AG04450 (cell line): ENCODE results near the gene POLR3A. TPM values are rescaled to one million over a fixed set of nuclear protein-coding genes. Genes with fewer than 3 reads are reported as not detected.

Experiments used
- CTCF ChIA-PET: fragments of 300-600, 350-600 bp; formaldehyde crosslinking; extraction: SDS; loops from one replicate; lab custom pipeline; 2022; ENCODE audit warnings: antibody characterized with exemption, inconsistent platforms; lab: Charles Lee
- POLR2A ChIA-PET: fragments of 350-600 bp; formaldehyde crosslinking; extraction: SDS; loops from one replicate; lab custom pipeline; 2021; ENCODE audit warnings: antibody characterized with exemption, inconsistent platforms; lab: Yijun Ruan, JAX
- DNase-seq: peaks from one replicate; pipeline ENCODE4 v3.0.0-alpha.2; 2011; ENCODE audit warnings: low read depth, low spot score
- H3K27ac ChIP-seq: one replicate; pipeline ENCODE4 v1.5.1; 2012; ENCODE audit warnings: low read depth, low read length, control low read depth
- H3K27me3 ChIP-seq: one replicate; pipeline ENCODE4 v1.6.0; 2012; ENCODE audit warnings: low read length; ENCODE audit not compliant: control insufficient read depth, insufficient read depth
- H3K4me3 ChIP-seq: 2 replicates; pipeline ENCODE4 v1.5.1; 2011; ENCODE audit warnings: mild to moderate bottlenecking, low read depth, low read length, control low read depth
- H3K9me3 ChIP-seq: 2 replicates; pipeline ENCODE4 v1.5.1; 2012; ENCODE audit warnings: low read length; ENCODE audit not compliant: control insufficient read depth, insufficient read depth
- polyA plus RNA-seq: library from polyadenylated mRNA; depleted of rRNA; stranded (reverse); fragments of >200 nt; gene quantifications from 2 replicates; pipeline ENCODE4 v1.2.3, GENCODE V29; 2011
- TF ChIP-seq, protein P1 (sequence below): IDR thresholded peaks from 2 replicates; pipeline ENCODE4 v1.5.1; 2011; ENCODE audit warnings: low read depth, low read length, control low read depth, inconsistent platforms

The POLR3A gene
- polyA plus RNA-seq, 1 experiment: 16.3 TPM

GRCh38 chr10:78041170-78042057, 12.1 kb upstream of the POLR3A start:
- no peak overlapping the region for H3K27ac ChIP-seq
- H3K9me3 ChIP-seq: no peaks in the 10 kb centered on the region
- ChIA-PET CTCF (no interaction called here), POLR2A (interaction anchor here (0.6 to 1.4 kb wide), 3 partner anchors 7 to 331 kb away, joined by 3 to 5 read pairs (median 4); partner anchors contain the start of gene RPS24)
- TF ChIP-seq, protein P1, sequence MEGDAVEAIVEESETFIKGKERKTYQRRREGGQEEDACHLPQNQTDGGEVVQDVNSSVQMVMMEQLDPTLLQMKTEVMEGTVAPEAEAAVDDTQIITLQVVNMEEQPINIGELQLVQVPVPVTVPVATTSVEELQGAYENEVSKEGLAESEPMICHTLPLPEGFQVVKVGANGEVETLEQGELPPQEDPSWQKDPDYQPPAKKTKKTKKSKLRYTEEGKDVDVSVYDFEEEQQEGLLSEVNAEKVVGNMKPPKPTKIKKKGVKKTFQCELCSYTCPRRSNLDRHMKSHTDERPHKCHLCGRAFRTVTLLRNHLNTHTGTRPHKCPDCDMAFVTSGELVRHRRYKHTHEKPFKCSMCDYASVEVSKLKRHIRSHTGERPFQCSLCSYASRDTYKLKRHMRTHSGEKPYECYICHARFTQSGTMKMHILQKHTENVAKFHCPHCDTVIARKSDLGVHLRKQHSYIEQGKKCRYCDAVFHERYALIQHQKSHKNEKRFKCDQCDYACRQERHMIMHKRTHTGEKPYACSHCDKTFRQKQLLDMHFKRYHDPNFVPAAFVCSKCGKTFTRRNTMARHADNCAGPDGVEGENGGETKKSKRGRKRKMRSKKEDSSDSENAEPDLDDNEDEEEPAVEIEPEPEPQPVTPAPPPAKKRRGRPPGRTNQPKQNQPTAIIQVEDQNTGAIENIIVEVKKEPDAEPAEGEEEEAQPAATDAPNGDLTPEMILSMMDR: no peak
- DNase-seq: no peak
- H3K4me3 ChIP-seq: no peak overlapping the region
- no peaks in the 10 kb centered on the region for H3K27me3 ChIP-seq

- TF ChIP-seq, protein P1: no peak
- ChIA-PET CTCF (no interaction called here), POLR2A (no interaction called here)
- DNase-seq: no peak
- no peak overlapping the region for H3K27ac ChIP-seq
- no peaks in the 10 kb centered on the region for H3K27me3 ChIP-seq
- no peak overlapping the region for H3K4me3 ChIP-seq
- no peaks in the 10 kb centered on the region for H3K9me3 ChIP-seq
Observed at GRCh38 chr10:78039743-78040142, 10.4 kb upstream of the POLR3A start.

DNA sequence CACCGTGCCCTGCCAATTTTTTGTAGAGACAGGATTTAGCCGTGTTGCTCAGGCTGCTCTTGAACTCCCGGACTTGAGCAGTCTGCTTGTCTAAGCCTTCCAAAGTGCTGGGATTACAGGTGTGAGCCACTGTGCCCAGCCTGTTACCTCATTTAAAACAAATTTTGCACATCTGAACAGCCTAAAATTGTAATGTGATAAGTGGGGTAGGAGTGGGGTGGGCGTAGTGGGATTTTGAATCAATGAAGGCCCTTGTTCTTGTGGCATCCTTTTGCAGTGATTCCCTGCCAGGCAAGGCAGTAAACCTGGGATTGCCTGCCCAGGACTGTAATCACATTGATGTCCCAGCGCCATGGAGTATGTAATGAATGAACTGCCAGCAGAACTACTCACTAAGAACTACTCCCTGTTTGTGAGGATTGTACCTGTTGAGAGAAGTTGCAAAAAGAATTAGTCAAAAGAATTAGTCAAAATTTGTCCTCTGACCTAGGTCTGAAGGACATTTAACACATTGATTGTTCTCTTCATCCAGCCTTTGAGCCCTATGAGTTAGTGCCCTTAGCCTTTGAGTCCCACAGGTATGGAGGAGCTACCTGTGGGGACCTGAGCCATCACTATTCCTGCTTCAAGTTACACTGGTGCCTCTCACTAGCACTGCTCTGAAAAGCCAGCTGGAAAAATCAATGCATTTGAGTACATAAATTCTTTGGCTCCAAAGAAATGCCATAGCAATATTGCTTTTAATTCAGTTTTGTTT, 9.7 kb upstream of the POLR3A start:
- TF ChIP-seq, protein P1: no peak
- CTCF ChIA-PET: no interaction called here
- no peaks in the 10 kb centered on the region for H3K27me3 ChIP-seq
- H3K9me3 ChIP-seq: no peaks in the 10 kb centered on the region; the same call in 1 of the 2 replicates
- no peak for DNase-seq
- H3K27ac ChIP-seq: no peak overlapping the region
- POLR2A ChIA-PET: no interaction called here
- no peak overlapping the region for H3K4me3 ChIP-seq

- no peak for DNase-seq
- TF ChIP-seq, protein P1: no peak
- no peak overlapping the region for H3K4me3 ChIP-seq
- no peaks in the 10 kb centered on the region; the same call in 1 of the 2 replicates for H3K9me3 ChIP-seq
- CTCF ChIA-PET: no interaction called here
- no peaks in the 10 kb centered on the region for H3K27me3 ChIP-seq
- no peak overlapping the region for H3K27ac ChIP-seq
- POLR2A ChIA-PET: no interaction called here
Observed at GRCh38 chr10:78038105-78038504, 8.8 kb upstream of the POLR3A start.
